HG03432 (cell line): ENCODE results near the gene TEDC1.

Source experiments
- ATAC-seq: cut with Tn5 transposase; IDR thresholded peaks from one replicate; pipeline ENCODE4 v1.9.1; 2021; ENCODE audit warnings: mild to moderate bottlenecking, moderate library complexity; ENCODE audit not compliant: unreplicated experiment

TEDC1 gene

GRCh38 chr14:105473033-105473676 lies 17.9 kb upstream of the TEDC1 start:
- ATAC-seq = no peak

DNA sequence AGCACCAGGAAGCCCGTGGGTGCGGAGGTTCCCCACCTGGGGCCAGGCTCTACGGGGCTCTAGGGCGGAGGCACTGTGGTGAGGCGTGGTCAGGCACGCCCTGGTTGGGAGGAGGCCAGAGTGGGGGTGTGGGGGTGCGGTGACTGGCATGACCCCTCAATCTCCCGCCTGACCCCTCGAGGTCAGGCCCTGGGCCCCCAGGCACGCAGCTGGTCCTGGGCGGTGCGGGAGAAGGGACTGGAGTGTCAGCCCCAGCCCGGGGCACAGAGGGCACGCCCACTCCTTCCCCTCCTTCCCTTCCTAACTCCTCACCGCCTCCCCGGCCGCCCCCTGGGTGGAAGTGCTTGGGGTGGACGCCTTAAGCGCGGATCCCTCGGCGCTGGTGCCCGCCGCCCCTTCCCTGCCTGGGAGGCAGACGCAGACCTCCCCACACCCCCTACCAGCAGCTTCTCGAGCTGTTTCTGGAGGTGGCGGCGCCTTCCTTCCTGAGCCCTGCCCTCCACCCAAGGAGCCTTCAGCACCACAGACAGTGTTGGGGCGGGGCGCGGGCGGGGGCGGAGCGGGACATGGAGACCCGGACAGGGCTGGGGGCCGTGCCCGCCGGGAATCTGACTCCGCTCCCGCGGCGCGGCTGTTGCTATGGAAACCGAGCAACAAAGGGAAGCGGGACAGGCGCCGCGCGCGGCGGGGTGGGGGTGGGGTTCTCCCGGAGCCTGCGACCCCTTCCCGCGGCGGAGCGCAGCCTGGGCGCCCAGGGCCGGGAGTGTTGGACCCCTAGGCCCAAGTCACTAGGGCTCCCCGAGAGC lies 17.2 kb upstream of the TEDC1 start:
- ATAC-seq = no peak

DNA sequence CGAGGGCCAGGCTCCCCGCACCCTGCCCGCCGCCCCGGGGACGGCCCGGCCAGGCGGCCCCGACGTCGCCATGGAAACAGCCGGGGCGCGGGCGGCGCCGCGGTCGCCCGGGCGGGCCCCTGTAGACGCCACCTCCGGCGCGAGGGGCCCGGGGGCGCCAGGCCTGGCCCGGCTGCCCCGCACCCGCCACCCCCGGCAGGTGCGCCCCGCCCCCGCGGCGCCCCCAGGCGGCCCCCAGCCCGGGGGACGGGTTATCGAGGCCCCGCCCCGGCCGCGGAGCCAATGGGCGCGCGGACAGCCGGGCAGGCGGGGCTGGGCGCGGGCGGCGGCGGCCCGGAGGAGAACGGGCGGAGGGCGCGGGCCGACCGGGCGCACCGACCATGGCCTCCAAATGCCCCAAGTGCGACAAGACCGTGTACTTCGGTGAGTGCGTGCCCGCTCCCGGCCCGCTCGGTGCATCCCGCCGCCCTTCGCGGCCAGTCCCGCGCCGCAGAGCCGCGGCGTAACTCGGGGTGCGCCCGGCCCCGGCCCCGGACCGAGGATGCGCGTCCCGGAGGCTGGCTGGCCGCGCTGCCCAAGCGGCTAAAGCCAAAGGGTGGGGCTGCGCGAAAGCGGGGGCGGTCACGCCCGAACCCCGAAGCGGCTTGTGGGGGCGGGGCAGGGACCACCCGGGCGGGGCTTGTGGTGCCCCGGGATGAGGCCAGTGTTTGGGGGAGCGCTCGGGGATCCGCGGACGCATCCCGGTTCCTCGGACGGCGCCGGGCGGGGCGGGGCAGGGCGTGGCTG lies 16.4 kb upstream of the TEDC1 start, which contains the start of gene CRIP2:
Gene CRIP2 (plus strand): TSS at position 339 of the 786 bp plus-strand sequence. CDS start 42 bp downstream, at position 381.
- ATAC-seq = no peak

DNA sequence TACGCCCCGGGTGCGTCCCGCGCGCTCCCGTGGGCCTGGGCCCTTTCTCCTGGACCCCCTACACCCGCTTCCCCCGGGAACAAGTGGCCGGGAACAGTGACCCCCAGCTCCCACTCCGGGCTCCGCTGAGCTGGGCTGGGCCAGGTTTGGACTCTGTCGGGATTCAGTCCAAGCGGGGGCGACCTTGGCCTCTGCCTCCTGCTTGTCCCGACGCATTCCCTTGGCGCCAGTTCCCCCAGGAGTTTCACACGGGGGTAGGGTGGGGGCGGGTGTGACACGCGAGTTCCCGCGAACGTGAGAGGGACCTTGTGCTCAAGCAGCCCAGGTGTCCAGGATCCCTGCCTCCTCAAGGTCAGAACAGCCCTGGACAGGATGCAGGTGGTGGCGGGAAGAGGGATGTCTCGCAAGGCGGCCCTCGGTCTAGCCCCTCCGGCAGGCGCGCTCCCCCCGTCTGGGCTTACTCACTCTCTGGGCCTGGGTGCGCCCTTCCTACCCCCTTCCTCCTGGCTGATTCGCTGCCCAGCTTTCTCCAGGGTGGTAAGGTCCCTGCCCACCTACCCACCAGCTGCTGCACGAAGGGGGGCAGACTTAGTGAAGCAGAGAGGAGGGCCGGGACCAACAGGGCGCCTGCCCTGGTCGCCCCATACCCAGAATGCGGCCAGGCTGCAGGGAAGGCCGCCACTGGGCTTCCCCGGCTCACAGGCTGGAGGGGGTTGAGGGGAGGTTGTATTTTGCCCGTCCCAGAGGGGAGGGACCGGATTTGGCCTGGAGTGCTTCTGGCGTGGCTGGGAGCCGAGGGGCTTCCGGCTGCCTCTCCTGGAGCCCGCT lies 15.6 kb upstream of the TEDC1 start:
- ATAC-seq = no peak

DNA sequence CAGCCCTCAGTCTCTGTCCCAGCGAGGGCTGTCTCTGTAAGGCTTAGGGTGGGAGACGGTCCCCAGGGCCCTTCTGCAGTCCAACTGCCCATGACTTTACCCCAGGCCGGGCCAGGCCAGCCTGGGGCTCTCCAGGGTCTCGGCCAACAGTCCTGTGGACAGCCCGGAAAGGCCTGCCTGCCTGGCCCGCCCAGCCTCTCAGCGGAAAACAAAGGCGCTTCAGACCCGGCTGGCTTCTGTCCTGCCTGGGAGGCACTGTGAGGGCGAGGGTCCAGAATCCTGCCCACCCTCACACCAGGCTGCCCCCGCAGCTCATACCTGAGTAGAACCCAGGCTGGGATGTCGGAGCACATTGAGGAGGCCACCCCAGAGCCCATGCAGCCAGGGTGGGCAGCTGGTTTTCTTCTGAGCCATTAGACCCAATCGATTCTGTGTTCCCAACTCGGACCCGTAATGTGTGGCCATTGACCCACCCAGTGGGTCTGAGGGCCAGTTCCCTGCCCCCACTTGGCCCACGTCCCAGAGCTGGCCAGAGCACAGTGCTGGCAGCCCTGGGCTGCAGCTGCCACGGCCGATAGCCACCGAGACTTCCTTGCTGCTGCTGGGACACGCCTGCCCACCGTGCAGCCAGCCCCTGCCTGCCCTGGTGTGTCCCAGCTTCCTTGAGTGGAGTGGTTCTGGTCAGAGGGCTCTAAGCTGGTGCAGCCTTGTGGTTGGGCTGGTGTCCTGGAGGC lies 14.8 kb upstream of the TEDC1 start:
- no peak for ATAC-seq

DNA sequence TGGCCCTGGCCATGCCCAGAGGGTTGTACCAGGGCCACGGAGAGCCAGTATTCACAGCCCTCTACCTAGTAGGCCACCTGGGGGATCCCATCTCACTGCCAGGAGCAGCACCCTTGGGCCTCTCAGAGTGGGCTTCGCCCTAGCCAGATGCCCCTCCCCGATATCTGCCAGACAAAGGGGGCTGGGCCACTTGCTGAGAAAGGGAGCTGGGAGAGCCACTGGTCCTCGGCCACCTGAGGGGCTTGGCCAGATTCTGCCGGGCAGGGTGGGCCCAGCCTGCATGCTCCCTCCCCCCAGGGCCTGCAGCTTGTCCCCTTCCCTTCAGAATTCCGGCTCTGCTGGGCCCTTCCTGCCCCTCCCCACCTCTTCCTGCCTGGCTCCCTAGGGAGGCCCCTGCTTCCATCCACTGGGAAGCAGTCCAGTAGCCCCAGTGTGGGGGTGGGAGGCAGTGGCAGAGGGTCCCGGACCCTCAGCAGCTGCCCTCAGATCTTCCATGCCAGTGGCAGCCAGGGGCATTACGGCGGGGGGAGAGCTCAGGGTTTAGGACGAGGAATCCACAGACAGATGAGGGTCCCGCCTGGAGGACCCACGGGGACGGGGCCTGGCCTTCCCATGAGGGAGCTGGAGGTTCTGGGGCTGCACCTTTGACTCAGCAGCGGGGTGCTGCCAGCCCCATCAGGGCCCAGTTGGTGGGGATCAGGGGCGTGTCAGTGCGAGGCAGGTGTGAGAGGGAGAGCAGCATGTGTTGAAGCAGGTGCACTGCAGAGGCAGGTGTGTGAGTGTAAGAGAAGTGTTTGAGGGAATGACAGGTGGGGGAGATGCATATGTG lies 14.0 kb upstream of the TEDC1 start:
- ATAC-seq = no peak

DNA sequence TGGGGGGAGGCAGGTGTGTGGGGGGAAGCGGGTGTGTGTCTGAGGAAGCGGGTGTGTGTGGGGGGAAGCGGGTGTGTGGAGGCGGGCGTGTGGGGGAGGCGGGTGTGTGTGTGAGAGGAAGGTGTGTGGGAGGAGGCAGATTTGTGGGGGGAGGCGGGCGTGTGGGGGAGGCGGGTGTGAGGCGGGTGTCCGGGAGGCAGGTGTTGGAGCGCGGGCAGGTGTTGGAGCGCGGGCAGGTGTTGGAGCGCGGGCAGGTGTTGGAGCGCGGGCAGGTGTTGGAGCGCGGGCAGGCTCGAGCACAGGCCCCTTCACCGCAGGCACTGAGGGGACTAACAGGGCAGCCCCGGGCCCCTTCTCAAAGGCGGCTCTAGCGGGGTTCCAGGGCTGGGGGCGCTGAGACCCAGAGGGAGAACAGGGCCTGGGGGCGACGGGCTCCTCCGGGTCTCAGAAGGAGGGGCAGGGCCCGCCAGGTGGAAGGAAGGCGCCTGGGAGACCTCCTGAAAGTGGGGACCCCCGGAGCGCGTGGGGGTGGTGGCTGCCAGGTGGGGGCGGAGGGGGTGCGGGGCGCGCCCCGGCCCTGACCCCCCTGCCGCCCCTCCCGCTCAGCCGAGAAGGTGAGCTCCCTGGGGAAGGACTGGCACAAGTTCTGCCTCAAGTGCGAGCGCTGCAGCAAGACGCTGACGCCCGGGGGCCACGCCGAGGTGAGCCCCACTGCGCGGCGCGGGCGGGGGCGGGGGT lies 13.2 kb upstream of the TEDC1 start:
- no peak for ATAC-seq

DNA sequence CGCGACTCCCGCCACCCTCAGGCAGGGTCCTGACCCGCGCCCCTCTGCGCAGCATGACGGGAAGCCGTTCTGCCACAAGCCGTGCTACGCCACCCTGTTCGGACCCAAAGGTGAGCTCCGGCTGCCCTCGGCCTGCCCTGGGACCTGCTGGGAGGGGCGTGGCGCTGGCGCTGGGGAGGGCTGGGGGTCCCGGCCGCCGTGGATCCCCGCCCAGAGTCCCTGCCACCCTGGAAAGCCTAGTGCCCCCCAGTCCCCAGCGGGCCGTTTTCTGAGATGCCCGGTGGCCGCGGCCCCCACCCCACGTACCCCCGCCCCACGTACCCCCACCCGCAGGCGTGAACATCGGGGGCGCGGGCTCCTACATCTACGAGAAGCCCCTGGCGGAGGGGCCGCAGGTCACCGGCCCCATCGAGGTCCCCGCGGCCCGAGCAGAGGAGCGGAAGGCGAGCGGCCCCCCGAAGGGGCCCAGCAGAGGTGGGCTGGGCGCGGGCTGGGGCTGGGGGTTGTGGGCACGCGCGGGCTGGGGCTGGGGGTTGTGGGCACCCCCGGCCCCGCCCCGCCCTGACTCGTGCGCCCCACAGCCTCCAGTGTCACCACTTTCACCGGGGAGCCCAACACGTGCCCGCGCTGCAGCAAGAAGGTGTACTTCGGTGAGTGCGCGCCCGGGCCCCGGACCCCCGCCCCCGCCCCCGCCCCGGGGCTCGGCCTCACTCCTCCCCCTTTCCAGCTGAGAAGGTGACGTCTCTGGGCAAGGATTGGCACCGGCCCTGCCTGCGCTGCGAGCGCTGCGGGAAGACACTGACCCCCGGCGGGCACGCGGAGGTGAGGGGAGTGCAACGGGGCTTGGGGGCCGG lies 12.4 kb upstream of the TEDC1 start:
- no peak for ATAC-seq

DNA sequence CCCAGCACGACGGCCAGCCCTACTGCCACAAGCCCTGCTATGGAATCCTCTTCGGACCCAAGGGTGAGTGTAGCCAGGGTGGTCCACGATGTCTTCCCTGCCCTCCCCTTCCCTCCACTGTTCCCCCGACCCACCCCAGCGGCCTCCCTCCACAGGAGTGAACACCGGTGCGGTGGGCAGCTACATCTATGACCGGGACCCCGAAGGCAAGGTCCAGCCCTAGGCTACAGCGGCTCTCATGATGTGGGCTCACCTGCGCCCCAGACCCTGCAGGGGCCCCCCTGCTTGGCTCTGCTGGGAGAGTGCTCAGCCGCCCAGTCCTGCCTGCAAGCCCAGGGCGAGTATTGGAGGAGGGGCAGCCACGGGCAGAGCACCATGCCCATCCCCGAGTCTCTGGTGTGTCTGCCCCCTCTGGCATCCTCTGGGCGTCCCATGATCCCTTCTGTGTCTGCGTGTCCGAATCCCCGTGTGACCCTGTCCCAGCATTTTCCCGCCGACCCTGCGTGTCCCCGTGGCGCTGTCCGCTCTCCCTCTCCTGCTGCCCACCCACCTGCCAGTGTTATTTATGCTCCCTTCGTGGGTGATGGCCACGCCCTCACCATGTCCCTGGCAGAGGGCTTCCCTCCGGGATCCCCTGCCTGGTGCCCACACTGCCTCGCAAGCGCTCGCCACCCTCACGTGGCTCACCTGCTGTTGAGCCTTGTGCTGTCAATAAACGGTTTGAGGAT lies 11.5 kb upstream of the TEDC1 start:
- no peak for ATAC-seq

GRCh38 chr14:105480199-105480746 lies 10.8 kb upstream of the TEDC1 start:
- no peak for ATAC-seq

- peak; percentile 65 for ATAC-seq
These were observed 9.9 kb upstream of the TEDC1 start for GRCh38 chr14:105480807-105481801.

GRCh38 chr14:105481886-105482457 lies 9.1 kb upstream of the TEDC1 start:
- ATAC-seq = peak; percentile 46

DNA sequence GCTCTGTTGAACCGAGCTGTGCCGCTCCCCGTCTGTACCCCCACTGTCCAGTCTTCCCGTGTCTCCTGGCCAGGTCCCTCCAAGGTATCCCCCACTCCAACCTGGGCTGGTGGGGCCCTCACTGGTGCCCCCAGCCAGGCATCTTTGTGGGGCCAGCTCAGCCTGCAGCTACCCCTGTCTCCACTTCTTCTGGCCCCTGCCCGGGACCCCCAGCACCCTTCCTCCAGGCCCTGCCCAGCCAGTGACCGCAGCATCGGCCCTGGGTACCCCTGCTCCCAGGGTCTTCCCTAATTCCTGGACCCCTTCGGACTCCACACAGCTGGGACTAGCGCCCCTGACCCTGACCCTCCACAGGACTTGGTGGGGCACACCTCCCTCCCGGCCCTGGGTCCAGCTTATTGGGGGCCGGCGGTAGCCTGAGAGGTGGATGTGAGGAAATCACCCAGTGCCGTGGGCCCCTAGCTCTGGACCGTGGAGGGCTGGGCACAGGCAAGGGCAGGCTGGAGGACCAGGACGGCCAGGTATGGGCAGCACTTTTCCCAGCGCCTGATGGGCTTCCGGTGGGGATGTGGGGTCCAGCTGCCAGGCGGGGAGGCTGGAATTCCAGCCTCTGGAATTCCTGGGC lies 8.4 kb upstream of the TEDC1 start:
- ATAC-seq = no peak

DNA sequence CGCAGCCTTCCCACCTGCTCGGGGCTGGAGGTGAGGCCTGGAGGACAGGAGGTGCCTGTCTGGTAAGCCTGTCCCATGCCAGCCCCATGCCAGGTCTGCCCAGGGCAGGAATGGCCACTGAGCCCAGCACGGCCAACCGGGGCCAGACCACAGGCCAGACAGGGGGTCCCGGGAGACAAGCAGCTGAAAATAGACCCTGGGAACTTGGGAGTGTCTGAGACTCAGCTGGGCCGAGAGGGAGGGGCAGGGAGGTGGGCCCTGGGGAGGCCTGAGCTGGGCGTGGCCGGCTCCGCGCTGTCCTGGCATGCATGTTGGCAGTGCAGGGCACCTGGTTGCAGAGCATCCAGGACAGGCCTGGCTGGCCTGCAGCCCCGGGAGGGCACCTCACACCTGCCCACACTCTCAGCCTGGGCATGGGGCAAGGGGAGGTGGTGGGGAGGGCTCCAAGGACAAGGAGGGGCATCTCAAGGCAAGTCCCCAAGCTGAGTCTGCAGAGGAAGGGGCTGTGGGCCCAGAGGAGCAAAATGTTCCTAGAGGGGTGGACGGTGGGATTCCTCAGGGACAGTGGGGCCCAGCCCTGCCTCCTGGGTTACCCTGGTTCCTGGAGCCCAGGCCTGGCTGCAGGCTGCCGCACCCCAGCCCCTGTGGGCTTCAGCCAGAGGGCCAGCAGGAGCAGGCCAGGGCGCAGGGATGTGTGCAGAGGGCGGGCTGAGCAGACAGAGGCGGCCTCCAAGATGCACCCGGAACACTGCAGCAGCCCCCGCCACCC lies 7.6 kb upstream of the TEDC1 start:
- no peak for ATAC-seq
